ENCODE measurements around the gene PARK7.

GRCh38 chr1:8032366-8032910 lies 70.9 kb downstream of the PARK7 start:
- no peak for TF ChIP-seq CTCF (IDR thresholded peaks at IDR 0.05; ENCODE audit: insufficient read depth, low read length)
- no peak for TF ChIP-seq POLR2AphosphoS5 (IDR thresholded peaks at IDR 0.05; ENCODE audit: low read depth)
- TF ChIP-seq REST (IDR thresholded peaks at IDR 0.05; ENCODE audit: insufficient replicate concordance, low read depth), result no peak
- TF ChIP-seq GABPA (IDR thresholded peaks at IDR 0.05; ENCODE audit: low read depth), result no peak
